PFSK-1 (cell line): ENCODE results near the gene VASH1.

ENCODE experiments used
- FOXP2 ChIP-seq: optimal IDR thresholded peaks from 2 replicates; pipeline ENCODE3; 2011; ENCODE audit warnings: borderline replicate concordance, control low read depth, inconsistent platforms; ENCODE audit not compliant: insufficient read depth; ENCODE audit errors: extremely low read length, extremely low read depth
- POLR2AphosphoS5 ChIP-seq: IDR thresholded peaks from 2 replicates; pipeline ENCODE4 v1.6.1; 2012; ENCODE audit warnings: low read depth, mild to moderate bottlenecking, control low read depth, low read length, moderate library complexity
- REST ChIP-seq, 2 experiments: IDR thresholded peaks; 2 replicates each; pipeline versions ENCODE4 v1.6.1 to v1.8.0; 2011 to 2012; ENCODE audit warnings: low read depth in 2 of 2, low read length in 2 of 2, control low read depth in 1 of 2, inconsistent platforms in 1 of 2, mild to moderate bottlenecking in 1 of 2, moderate library complexity in 1 of 2; ENCODE audit not compliant: insufficient read depth in 1 of 2
- SIN3A ChIP-seq: IDR thresholded peaks from 2 replicates; pipeline ENCODE4 v1.6.1; 2012; ENCODE audit warnings: mild to moderate bottlenecking, low read length, moderate library complexity, borderline replicate concordance; ENCODE audit not compliant: insufficient read depth
- TAF1 ChIP-seq: IDR thresholded peaks from 2 replicates; pipeline ENCODE4 v1.6.1; 2012; ENCODE audit warnings: low read length, control low read depth, borderline replicate concordance; ENCODE audit not compliant: insufficient read depth

The VASH1 gene

GRCh38 chr14:76762411-76763095, 1.3 kb downstream of the VASH1 start:
- TF ChIP-seq TAF1 (no peak), REST (IDR thresholded peaks at IDR 0.05; ENCODE audit: insufficient read depth in 1 of 2, low read depth in 2 of 2, low read length in 2 of 2) (no peak), POLR2AphosphoS5 (no peak), SIN3A (no peak), FOXP2 (no peak)

DNA sequence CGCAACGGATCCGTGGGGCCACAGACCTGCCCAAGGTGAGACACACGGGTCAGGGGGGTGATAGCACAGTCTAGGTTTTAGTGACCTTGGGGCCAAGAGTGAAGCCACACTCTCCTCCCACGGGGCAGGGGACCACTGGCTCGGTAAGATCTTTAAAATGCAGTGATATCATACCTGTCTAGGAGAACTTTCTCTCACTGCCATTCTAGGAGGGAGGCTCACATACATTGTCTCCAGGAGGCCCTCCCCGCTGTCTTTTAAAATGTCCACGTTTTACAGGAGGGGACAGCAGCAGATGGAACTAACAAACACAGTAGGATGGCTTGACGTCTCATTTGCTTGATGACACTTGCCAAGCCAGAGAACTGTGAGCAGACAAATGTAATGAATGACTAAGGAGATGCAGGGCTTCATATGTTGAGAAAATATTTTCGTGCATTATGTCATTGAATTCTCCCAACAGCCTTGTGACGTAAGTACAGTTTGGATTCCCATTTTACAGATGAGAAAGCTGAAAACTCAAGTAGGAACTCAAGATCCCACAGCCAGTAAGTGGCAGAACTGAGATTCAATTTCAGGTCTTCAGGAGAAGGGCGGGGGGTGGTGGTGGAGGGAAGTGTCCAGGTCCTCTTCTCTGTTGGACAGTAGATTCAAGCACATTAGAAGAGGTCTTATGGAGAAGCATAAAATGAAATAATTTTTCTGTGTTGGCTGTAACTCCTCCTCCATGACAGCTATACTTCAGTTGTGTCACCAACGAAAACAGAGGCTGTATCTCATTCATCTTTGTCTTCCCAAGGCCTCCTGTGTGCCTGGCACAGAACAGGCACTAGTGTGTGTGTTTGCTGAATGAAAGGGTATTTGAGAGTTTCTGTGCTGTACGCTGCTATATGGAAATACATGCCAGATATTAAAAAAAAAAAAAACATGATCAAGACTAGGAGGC, 2.1 kb downstream of the VASH1 start:
- TF ChIP-seq REST (IDR thresholded peaks at IDR 0.05; ENCODE audit: insufficient read depth in 1 of 2, low read depth in 2 of 2, low read length in 2 of 2) (no peak), TAF1 (no peak), FOXP2 (no peak), POLR2AphosphoS5 (no peak), SIN3A (no peak)

GRCh38 chr14:76765461-76765931, 4.2 kb downstream of the VASH1 start:
- TF ChIP-seq FOXP2, result no peak
- TF ChIP-seq POLR2AphosphoS5, result no peak
- TF ChIP-seq REST (IDR thresholded peaks at IDR 0.05; ENCODE audit: insufficient read depth in 1 of 2, low read depth in 2 of 2, low read length in 2 of 2), result no peak
- TF ChIP-seq TAF1, result no peak
- TF ChIP-seq SIN3A, result no peak

DNA sequence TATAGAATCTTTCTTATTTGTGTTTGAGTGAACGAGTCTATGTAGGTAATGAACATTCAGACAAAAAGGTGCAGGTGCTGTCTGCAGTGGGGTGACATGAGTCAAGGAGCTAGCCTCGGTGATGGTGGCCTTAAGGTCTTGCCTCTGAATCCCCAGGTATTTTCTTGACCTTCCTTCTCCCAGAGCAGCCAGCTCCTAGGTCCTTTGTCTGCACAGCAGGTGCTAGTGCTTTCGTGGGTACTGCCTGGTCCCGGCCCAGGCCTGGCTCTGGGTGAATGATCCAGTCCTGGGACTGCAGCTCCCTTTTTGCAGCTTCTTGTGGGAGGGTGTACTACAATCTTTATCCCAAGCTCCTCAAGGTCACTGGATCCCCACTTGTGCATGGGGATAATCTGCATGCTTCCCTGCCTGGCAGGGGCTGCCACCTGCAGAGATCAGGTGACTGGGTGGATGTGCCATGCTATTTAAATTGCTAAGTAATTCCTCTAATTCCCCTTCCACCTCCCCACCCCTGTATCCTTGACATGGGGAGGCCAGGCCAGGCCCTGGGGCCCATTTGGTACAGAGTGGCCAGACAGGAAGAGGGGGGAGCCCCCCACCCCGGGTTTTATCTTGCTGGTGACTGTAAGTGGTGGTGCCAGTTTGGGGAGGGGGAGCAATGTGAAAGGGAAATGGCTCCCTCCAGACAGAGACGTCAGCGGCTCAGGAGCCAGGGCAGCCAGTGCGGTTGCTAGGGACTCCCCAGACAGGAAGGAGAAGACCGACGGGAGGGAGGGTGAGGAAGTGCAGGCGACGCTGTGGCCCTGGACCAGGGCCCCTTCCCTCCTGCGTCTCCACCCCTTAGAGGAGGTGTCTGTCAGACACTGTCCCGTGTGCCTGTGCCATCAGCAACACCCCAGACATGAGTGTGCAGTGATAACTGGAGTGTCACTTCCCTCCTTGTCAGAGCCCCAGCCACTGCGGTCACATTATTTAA, 6.7 kb downstream of the VASH1 start:
- no peak for TF ChIP-seq REST (IDR thresholded peaks at IDR 0.05; ENCODE audit: insufficient read depth in 1 of 2, low read depth in 2 of 2, low read length in 2 of 2)
- no peak for TF ChIP-seq SIN3A
- no peak for TF ChIP-seq TAF1
- no peak for TF ChIP-seq FOXP2
- no peak for TF ChIP-seq POLR2AphosphoS5
